ENCODE measurements around the gene INPP5A.
"Not testable (repeated sequence)": the region's sequence is repeated elsewhere in the genome, so short reads cannot be mapped to it uniquely, and the experiment has no call there.

INPP5A gene

DNA sequence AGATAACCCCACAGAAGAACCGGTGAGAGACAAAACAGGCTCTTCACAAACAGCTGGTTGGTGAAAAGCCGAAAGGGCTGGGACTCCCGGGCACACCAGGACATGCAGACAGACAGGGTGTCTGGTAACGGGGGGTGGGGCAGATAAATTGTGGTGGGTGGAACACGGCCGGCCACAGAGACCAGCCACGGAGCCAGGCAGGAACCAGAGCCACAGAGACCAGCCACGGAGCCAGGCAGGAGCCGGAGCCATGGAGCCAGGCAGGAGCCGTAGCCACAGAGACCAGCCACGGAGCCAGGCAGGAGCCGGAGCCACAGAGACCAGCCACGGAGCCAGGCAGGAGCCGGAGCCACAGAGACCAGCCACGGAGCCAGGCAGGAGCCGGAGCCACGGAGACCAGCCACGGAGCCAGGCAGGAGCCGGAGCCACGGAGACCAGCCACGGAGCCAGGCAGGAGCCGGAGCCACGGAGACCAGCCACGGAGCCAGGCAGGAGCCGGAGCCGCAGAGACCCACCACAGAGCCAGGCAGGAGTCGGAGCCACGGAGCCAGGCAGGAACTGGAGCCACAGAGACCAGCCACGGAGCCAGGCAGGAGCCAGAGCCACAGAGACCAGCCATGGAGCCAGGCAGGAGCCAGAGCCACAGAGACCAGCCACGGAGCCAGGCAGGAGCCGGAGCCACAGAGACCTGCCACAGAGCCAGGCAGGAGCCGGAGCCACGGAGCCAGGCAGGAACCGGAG, 288.4 kb downstream of the INPP5A start:
- not testable (repeated sequence) for DNase-seq (ENCODE audit: low spot score)

DNA sequence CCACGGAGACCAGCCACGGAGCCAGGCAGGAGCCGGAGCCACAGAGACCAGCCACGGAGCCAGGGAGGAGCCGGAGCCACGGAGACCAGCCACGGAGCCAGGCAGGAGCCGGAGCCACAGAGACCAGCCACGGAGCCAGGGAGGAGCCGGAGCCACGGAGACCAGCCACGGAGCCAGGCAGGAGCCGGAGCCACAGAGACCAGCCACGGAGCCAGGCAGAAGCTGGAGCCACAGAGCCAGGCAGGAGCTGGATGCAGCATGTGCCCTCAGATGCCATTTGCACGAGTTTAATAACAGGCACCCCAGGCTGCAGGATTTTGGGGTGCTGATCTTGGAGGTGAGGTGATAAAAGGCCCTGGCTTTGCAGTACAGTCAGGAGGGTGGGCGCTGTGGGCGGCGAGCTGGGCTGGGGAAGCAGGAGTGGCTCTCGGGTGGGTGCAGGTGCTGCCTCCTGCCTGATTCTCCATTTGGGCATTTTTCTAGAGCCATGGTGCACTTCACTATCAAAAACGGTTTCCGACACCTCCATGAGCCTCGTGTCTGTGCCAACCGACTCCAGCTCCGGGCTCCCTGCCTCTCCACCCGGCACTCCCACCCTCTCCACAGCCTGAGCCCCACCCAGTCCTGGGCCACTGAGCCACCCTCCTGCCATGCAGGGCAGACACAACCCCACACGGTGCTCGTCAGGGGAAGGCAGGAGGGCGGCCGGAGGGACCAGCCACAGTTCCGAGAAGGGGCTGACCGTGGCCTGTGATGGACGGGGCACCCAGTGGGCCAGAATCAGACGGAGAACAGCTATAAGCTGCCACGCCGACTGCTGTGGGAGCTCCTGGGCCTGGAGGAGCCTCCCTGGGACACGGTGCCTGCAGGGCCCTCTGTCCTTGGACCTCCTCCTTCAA, 289.2 kb downstream of the INPP5A start:
- DNase-seq (ENCODE audit: low spot score) = no peak

DNA sequence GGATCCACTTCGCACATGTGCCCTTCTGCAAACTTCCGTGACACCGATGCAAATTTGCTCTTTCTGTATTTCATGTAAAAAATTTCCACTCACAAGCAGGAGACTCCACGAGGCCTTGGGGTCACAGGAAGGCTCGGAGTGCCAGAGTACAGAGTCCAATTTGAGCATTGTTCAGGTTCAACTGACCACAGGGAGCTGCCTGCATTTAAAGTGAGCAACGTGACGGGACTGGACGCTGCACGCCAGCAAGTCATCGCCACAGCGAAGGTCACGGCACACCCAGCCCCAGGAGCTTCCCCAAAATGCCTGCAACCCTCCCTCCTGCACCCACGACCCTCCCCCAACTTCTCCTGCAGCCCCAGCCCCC, 289.8 kb downstream of the INPP5A start:
- no peak for DNase-seq (ENCODE audit: low spot score)

DNA sequence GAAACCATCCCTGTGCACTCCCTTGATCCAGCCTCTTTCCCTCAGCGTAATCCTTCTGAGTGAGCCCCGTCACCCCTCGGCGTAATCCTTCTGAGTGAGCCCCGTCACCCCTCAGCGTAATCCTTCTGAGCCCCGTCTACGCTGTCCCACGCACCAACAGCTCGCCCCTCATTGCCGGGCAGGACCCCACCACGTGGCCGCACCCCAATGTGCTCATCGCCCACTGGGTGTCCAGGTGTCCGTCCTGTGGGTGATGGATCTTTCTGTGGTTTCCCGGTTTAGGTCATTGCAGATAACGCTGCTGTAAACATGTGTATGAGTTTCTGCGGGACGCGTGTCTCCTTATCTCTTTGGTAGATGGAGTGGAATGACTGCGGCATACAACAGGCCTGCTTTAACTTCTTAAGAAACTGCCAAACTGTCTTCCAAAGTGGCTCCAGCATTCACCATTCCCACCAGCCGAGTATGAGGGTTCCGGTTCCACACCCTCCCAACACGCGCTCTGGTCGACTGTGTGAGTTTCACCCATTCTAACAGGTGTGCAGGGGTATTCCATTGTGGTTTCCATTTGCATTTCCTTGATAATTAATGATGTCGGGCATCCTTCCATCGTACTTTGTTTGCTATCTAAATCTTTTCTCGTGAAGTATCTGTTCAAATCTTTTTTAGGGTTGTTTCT, 290.4 kb downstream of the INPP5A start:
- no peak for DNase-seq (ENCODE audit: low spot score)

DNA sequence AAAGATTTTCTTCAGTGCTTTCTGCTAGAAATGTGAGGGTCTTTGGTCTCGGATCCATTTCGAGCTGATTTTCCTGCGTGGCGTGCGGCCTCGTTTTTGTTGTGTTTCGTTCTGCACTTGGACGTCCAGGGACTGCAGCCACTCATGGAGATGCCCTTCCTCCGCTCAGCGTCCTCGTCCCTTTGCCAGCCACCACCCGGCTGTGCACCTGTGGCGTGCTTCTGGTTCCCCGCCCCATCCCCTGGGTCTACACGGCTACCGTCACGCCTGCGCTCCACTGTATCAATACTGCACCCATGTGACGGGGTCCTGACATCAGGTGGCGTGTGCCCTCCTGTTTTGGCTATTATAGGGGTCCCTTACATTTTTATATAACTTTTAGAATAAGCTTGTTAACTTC, 291.1 kb downstream of the INPP5A start:
- no peak for DNase-seq (ENCODE audit: low spot score)

DNA sequence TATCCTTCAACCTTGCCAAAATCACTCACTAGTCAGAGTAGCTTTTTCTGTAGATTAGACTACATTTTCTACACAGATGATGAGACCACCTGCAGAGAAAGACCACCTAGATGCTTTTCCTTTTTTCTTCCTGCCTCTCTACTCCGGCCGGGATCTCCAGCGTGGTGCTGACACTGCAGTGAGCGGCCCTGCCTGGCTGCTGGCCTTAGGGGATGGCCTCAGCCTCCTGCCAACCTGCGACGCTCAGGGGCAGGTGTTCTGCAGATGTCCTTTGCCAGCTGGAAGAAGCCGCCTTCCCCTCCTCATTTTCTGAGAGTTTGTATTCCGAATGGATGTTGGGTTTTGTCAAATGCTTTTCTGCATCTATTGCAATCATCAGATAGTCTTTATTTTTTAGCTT, 291.8 kb downstream of the INPP5A start:
- no peak for DNase-seq (ENCODE audit: low spot score)

DNA sequence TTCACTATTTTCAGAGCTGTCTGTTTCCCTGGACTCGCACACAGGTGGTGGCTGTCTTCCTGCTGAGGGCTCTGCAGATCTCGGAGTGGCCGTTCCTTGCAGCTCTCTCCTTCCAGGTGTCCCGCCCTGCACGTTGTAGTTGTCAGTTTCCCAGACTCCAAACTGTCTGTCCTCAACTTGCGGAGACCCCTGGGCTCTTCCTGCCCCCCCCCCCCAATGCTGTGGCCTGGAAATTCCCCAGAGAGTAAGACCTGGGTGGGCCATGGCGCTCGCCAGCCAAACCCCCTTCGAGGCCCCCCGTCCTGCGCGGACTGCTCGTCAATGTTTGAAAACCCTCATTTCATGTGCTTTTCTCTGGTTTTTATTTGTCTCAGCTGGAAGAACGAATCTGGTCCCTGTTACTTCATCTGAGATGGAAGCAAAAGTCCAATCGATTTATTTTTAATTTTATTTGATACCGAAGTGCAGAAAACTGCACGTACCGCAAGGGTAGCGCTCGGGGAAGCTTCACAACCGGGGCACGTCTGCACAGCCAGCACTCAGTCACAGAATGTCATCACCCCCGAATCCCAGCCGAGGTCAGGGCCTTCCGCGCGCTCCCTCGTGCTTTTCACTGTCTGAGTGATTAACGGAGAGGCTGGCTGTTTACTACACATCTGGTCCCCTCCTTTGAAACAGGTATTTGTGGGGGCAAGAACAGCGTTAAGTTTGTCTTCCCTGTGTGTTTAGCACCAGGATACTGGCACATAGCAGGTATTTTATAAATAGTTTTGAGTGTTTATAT, 294.8 kb downstream of the INPP5A start:
- DNase-seq (ENCODE audit: low spot score) = no peak

Measured in globus pallidus (tissue), 1 donor.